ENCODE data around the gene LNPK. TPM values are rescaled to one million over a fixed set of nuclear protein-coding genes. Genes with fewer than 3 reads are reported as not detected.

The LNPK gene
- total and polyA plus RNA-seq, 2 experiments from 2014 or later, result 5.4 to 8.1 TPM

DNA sequence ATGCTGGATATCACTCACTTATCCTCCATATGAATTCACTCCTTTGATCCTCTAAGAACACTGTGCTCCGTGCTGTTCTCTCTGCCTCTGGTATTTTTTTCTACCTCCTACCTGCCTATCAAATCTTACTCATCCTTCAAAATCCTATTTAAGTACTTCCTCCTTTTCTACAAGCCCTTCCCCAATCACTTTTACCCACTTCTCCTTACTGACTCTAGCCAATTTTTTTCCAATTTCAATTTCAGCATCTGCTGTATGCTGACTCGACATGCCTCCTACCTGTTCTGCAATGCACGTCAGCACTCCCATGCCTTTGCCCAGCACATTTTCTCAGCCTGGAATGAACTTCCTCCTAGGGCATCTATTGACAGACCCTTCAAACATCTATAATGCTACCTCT is 37.3 kb upstream of the LNPK start (continued):
- TF ChIP-seq, protein P1, sequence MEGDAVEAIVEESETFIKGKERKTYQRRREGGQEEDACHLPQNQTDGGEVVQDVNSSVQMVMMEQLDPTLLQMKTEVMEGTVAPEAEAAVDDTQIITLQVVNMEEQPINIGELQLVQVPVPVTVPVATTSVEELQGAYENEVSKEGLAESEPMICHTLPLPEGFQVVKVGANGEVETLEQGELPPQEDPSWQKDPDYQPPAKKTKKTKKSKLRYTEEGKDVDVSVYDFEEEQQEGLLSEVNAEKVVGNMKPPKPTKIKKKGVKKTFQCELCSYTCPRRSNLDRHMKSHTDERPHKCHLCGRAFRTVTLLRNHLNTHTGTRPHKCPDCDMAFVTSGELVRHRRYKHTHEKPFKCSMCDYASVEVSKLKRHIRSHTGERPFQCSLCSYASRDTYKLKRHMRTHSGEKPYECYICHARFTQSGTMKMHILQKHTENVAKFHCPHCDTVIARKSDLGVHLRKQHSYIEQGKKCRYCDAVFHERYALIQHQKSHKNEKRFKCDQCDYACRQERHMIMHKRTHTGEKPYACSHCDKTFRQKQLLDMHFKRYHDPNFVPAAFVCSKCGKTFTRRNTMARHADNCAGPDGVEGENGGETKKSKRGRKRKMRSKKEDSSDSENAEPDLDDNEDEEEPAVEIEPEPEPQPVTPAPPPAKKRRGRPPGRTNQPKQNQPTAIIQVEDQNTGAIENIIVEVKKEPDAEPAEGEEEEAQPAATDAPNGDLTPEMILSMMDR (conservative IDR thresholded peaks at IDR 0.05; ENCODE audit: low read depth in 2 of 2), result no peak
- TF ChIP-seq EZH2 (IDR thresholded peaks at IDR 0.05; ENCODE audit: low read depth, unreplicated experiment), result no peak
- no peak for TF ChIP-seq ZNF331 (CRISPR knock-in tag; IDR thresholded peaks at IDR 0.05; ENCODE audit: low read depth)
- TF ChIP-seq STAT1 (IDR thresholded peaks at IDR 0.05; ENCODE audit: unreplicated experiment), result no peak
- TF ChIP-seq, protein P2, sequence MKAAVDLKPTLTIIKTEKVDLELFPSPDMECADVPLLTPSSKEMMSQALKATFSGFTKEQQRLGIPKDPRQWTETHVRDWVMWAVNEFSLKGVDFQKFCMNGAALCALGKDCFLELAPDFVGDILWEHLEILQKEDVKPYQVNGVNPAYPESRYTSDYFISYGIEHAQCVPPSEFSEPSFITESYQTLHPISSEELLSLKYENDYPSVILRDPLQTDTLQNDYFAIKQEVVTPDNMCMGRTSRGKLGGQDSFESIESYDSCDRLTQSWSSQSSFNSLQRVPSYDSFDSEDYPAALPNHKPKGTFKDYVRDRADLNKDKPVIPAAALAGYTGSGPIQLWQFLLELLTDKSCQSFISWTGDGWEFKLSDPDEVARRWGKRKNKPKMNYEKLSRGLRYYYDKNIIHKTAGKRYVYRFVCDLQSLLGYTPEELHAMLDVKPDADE (IDR thresholded peaks at IDR 0.05), result no peak
- TF ChIP-seq CREB1 (CRISPR knock-in tag; IDR thresholded peaks at IDR 0.05; ENCODE audit: low read depth), result no peak
- TF ChIP-seq ZNF114 (CRISPR knock-in tag; IDR thresholded peaks at IDR 0.05), result no peak
- TF ChIP-seq, protein P3, sequence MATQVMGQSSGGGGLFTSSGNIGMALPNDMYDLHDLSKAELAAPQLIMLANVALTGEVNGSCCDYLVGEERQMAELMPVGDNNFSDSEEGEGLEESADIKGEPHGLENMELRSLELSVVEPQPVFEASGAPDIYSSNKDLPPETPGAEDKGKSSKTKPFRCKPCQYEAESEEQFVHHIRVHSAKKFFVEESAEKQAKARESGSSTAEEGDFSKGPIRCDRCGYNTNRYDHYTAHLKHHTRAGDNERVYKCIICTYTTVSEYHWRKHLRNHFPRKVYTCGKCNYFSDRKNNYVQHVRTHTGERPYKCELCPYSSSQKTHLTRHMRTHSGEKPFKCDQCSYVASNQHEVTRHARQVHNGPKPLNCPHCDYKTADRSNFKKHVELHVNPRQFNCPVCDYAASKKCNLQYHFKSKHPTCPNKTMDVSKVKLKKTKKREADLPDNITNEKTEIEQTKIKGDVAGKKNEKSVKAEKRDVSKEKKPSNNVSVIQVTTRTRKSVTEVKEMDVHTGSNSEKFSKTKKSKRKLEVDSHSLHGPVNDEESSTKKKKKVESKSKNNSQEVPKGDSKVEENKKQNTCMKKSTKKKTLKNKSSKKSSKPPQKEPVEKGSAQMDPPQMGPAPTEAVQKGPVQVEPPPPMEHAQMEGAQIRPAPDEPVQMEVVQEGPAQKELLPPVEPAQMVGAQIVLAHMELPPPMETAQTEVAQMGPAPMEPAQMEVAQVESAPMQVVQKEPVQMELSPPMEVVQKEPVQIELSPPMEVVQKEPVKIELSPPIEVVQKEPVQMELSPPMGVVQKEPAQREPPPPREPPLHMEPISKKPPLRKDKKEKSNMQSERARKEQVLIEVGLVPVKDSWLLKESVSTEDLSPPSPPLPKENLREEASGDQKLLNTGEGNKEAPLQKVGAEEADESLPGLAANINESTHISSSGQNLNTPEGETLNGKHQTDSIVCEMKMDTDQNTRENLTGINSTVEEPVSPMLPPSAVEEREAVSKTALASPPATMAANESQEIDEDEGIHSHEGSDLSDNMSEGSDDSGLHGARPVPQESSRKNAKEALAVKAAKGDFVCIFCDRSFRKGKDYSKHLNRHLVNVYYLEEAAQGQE (IDR thresholded peaks at IDR 0.05; ENCODE audit: unreplicated experiment), result no peak
- TF ChIP-seq NANOG (IDR thresholded peaks at IDR 0.05; ENCODE audit: borderline replicate concordance), result no peak
- TF ChIP-seq EZH2phosphoT487 (IDR thresholded peaks at IDR 0.05; ENCODE audit: unreplicated experiment), result no peak

DNA sequence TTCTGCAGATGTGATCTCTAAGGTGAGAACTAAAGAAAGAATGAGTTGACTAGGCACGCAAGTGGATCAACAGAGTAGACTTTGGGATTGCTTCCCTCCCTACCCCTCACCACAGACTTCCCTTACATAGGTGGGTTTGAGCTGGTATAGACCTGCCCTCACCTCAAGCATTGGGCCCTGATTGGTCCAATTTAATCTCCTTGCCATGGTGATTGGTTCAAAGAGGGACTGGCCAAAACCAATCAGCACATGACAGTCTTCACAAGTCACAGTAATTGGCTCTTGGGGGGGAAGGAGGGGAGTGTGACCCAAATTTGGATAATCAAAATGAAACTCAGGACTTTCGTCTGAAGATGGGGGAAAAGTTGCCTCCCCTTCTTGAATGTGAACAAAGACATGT is 36.6 kb upstream of the LNPK start:
- Histone ChIP-seq H4K20me1 (replicated peaks; ENCODE audit: insufficient read depth) (no peaks in the 10 kb centered on the region), H3K9me2 (ENCODE audit: insufficient read depth) (no peaks in the 10 kb centered on the region), H3K79me2 (replicated peaks; ENCODE audit: insufficient read depth) (no peaks in the 10 kb centered on the region), H3K4me2 (no peak overlapping the region), H2AFZ (peak overlapping the region; percentile 68; the same call in 1 of the 2 replicates), H3K4me1 (ENCODE audit: insufficient read depth) (no peaks in the 10 kb centered on the region), H3K27ac (ENCODE audit: low read depth) (no peak overlapping the region), H3K36me3 (ENCODE audit: insufficient read depth) (no peaks in the 10 kb centered on the region), H3K27me3 (ENCODE audit: insufficient read depth) (no peaks in the 10 kb centered on the region), H3F3A (replicated peaks; ENCODE audit: low read depth) (no peaks in the 10 kb centered on the region), H3K4me3 (no peak overlapping the region)
- Mint-ChIP-seq H3K27me3 (ENCODE audit: insufficient read depth, low read depth, poor library complexity) (no peaks in the 10 kb centered on the region), H3K27ac (no peak overlapping the region), H3K36me3 (ENCODE audit: low read depth) (no peaks in the 10 kb centered on the region), H3K9me3 (no peaks in the 10 kb centered on the region), H3K4me1 (no peaks in the 10 kb centered on the region), H3K4me3 (no peak overlapping the region)
- DNase-seq (ENCODE audit: low spot score) (peak; percentile 16), ATAC-seq (peak; percentile 67)
- TF ChIP-seq JUNB (IDR thresholded peaks at IDR 0.05; ENCODE audit: unreplicated experiment) (no peak), EZH2phosphoT487 (IDR thresholded peaks at IDR 0.05; ENCODE audit: unreplicated experiment) (no peak), NANOG (IDR thresholded peaks at IDR 0.05; ENCODE audit: borderline replicate concordance) (no peak), STAT1 (IDR thresholded peaks at IDR 0.05; ENCODE audit: unreplicated experiment) (no peak), EZH2 (IDR thresholded peaks at IDR 0.05; ENCODE audit: low read depth, unreplicated experiment) (no peak), ZNF114 (CRISPR knock-in tag; IDR thresholded peaks at IDR 0.05) (no peak)
- TF ChIP-seq, protein P3 (IDR thresholded peaks at IDR 0.05; ENCODE audit: unreplicated experiment), result no peak
